Keratinocyte (primary cell): ENCODE results near the gene FERMT3.

Experiments used
- CTCF ChIP-seq, 3 experiments: IDR thresholded peaks in 1 of 3; conservative IDR thresholded peaks in 1 of 3; optimal IDR thresholded peaks in 1 of 3; 2 replicates in 2 of 3; 3 replicates in 1 of 3; pipeline versions ENCODE3 to v1.5.1; 2011; ENCODE audit warnings: low read length in 3 of 3, mild to moderate bottlenecking in 3 of 3, moderate library complexity in 2 of 3, control low read depth in 1 of 3, inconsistent platforms in 1 of 3; ENCODE audit not compliant: insufficient read depth in 2 of 3; ENCODE audit errors: extremely low read depth in 1 of 3
- EZH2 ChIP-seq: IDR thresholded peaks from one replicate; pipeline ENCODE4 v1.6.1; 2012; ENCODE audit warnings: inconsistent platforms, mild to moderate bottlenecking, low read length, moderate library complexity

GRCh38 chr11:64234647-64235379, 28.3 kb downstream of the FERMT3 start:
- TF ChIP-seq CTCF (optimal IDR thresholded peaks at IDR 0.05 in 1 of 3, IDR thresholded peaks at IDR 0.05 in 1 of 3, conservative IDR thresholded peaks at IDR 0.05 in 1 of 3; ENCODE audit: extremely low read depth in 1 of 3, insufficient read depth in 2 of 3, low read length in 3 of 3): no peak
- no peak for TF ChIP-seq EZH2
